Tibial artery (tissue), 4 donors: Measurements from ENCODE around the gene CETN2.

Experiments used
- DNase-seq, 2 donors: peaks; one replicate each; pipeline ENCODE4 v3.0.0-alpha.2; 2019
- H3K27ac ChIP-seq, 2 donors: fragments of 200-600 bp; sonication (generic) in 1 of 2; 1 replicate in 1 of 2; 2 replicates in 1 of 2; pipeline ENCODE4 v1.5.1; 2018 to 2019; ENCODE audit warnings: mild to moderate bottlenecking in 1 of 2
- H3K27me3 ChIP-seq, 2 donors: fragments of 200-600 bp; sonication (generic) in 1 of 2; one replicate each; pipeline versions ENCODE4 v1.5.1 to v1.6.0; 2016 to 2019
- H3K36me3 ChIP-seq, 3 donors: fragments of 200-600 bp; sonication (generic) in 2 of 3; one replicate each; pipeline ENCODE4 v1.5.1; 2016 to 2019; ENCODE audit warnings: mild to moderate bottlenecking in 2 of 3
- H3K4me1 ChIP-seq, 4 donors: fragments of 200-600 bp; sonication (generic) in 2 of 4; 1 replicate in 3 of 4; 2 replicates in 1 of 4; pipeline ENCODE4 v1.5.1; 2016 to 2019
- H3K4me3 ChIP-seq, 2 donors: fragments of 200-600 bp; sonication (generic) in 1 of 2; 1 replicate in 1 of 2; 2 replicates in 1 of 2; pipeline ENCODE4 v1.5.1; 2018 to 2019; ENCODE audit warnings: mild to moderate bottlenecking in 2 of 2
- H3K9me3 ChIP-seq, 3 donors: fragments of 200-600 bp; sonication (generic) in 1 of 3; one replicate each; pipeline ENCODE4 v1.5.1; 2016 to 2019
- CTCF ChIP-seq, 2 experiments: fragments of 200-600 bp in 1 of 2; fragments of 450-650 bp in 1 of 2; IDR thresholded peaks; one replicate each; pipeline ENCODE4 v1.5.1; 2017 to 2019; ENCODE audit warnings: antibody characterized with exemption in 2 of 2, mild to moderate bottlenecking in 1 of 2, moderate library complexity in 1 of 2
- intact Hi-C: fragments of 100-400 bp; cut with DNase I; formaldehyde crosslinking; loops from one replicate; pipeline ENCODE4 v1.15.0; 2023; ENCODE audit warnings: low total_unique reads

Gene CETN2

GRCh38 chrX:152830312-152831305 lies at the start of gene CETN2, which contains the start of gene NSDHL:
Gene CETN2 (minus strand): TSS chrX:152830757. CDS start chrX:152830710, 47 bp downstream.
Gene NSDHL (plus strand): TSS chrX:152831063. CDS start chrX:152846325, 15,262 bp downstream.
- peak; percentile 94 to 98 for DNase-seq
- intact Hi-C loops, result no loop called here
- TF ChIP-seq CTCF (IDR thresholded peaks at IDR 0.05), result no peak

GRCh38 chrX:152878976-152879755 lies 48.6 kb upstream of the CETN2 start:
- H3K36me3 ChIP-seq, result no peaks in the 10 kb centered on the region
- intact Hi-C loops, result no loop called here
- TF ChIP-seq CTCF (IDR thresholded peaks at IDR 0.05), result no peak
- no peaks in the 10 kb centered on the region for H3K27me3 ChIP-seq
- H3K27ac ChIP-seq, result no peak overlapping the region
- no peak for DNase-seq
- H3K9me3 ChIP-seq, result peaks cover 0 to 9% (median 0%) of the 10 kb centered on the region in 3 donors
- no peak overlapping the region for H3K4me3 ChIP-seq
- H3K4me1 ChIP-seq, result no peaks in the 10 kb centered on the region

More at GRCh38 chrX:152830312-152831305, at the start of gene CETN2, which contains the start of gene NSDHL:
- peak within 1 kb of the TSS; percentile 73 to 74 for H3K4me3 ChIP-seq
- H3K9me3 ChIP-seq, result no peaks in the 10 kb centered on the region
- H3K27ac ChIP-seq, result peak within 1 kb of the TSS; percentile 72 to 79
- peaks cover 0 to 11% (median 6%) of the 10 kb centered on the region in 4 donors for H3K4me1 ChIP-seq
- H3K36me3 ChIP-seq, result no peaks in the 10 kb centered on the region
- H3K27me3 ChIP-seq, result no peaks in the 10 kb centered on the region

GRCh38 chrX:152876931-152877840 lies 46.6 kb upstream of the CETN2 start:
- no peak for TF ChIP-seq CTCF (IDR thresholded peaks at IDR 0.05)
- H3K9me3 ChIP-seq, result peaks cover 0 to 9% (median 0%) of the 10 kb centered on the region in 3 donors
- DNase-seq, result no peak
- no peaks in the 10 kb centered on the region for H3K36me3 ChIP-seq
- intact Hi-C loops, result no loop called here
- no peak overlapping the region for H3K4me3 ChIP-seq
- H3K27me3 ChIP-seq, result no peaks in the 10 kb centered on the region
- no peak overlapping the region for H3K27ac ChIP-seq
- no peaks in the 10 kb centered on the region for H3K4me1 ChIP-seq

GRCh38 chrX:152873361-152873760 lies 42.8 kb upstream of the CETN2 start:
- Histone ChIP-seq H3K9me3 (peaks cover 0 to 9% (median 0%) of the 10 kb centered on the region in 3 donors), H3K4me3 (no peak overlapping the region), H3K27me3 (no peaks in the 10 kb centered on the region), H3K27ac (no peak overlapping the region), H3K4me1 (no peaks in the 10 kb centered on the region), H3K36me3 (peaks cover 7 to 23% (median 9%) of the 10 kb centered on the region in 3 donors)
- no peak for DNase-seq
- intact Hi-C loops, result no loop called here
- no peak for TF ChIP-seq CTCF (IDR thresholded peaks at IDR 0.05)

- Histone ChIP-seq H3K27me3 (no peaks in the 10 kb centered on the region), H3K9me3 (peaks cover 0 to 9% (median 0%) of the 10 kb centered on the region in 3 donors), H3K36me3 (peaks cover 7 to 29% (median 12%) of the 10 kb centered on the region in 3 donors), H3K27ac (no peak overlapping the region), H3K4me1 (no peaks in the 10 kb centered on the region), H3K4me3 (no peak overlapping the region)
- DNase-seq, result no peak
- no peak for TF ChIP-seq CTCF (IDR thresholded peaks at IDR 0.05)
- intact Hi-C loops, result no loop called here
Observed at GRCh38 chrX:152872522-152872921, 42.0 kb upstream of the CETN2 start.
